ENCODE data around the gene ATP6V1D. TPM values are rescaled to one million over a fixed set of nuclear protein-coding genes. Genes with fewer than 3 reads are reported as not detected.
"Not testable (repeated sequence)": the region's sequence is repeated elsewhere in the genome, so short reads cannot be mapped to it uniquely, and the experiment has no call there.

ATP6V1D gene
- total RNA-seq (ENCODE audit: insufficient read depth, low replicate concordance): 94.9 TPM

DNA sequence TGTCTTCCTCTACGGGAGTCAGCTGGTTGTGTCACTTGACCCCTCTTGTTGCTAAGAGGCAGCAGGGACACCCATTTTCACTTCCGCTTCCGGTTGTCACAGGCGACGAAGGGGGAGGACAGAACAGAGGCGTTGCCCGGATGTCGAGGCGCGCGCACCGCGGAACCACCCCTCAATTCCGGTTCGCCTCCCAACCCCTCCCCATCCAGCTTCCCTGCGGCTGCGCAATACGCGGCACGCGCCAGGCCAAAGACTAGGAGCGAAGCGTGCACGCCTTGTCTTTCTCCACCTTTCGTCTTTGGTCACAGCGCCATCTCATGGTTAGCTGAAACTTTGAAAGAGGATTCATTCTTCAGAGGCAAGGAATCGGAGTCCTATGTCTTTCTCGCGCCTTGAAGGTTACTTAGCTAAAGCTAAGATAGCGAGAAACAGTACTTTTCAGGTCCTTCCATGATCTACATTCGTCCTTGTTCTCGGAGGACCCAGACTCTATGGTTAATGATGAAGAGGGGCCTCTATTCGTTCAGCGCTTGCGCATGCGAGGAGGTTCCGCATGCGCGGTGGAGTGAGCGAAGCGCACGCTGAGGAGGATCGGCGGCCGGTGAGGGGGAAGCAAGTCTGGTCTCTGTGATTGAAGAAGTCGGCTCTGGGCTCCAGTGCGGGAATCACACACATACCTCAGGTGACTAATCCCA, at the start of gene ATP6V1D, which contains the start of gene EIF2S1:
Gene ATP6V1D (minus strand): TSS at position 30 of the 695 bp plus-strand sequence. CDS start 106 bp downstream, outside the sequence.
Gene EIF2S1 (plus strand): TSS at position 554 of the 695 bp plus-strand sequence. CDS start 4,440 bp downstream, outside the sequence.
- peak; percentile 100 for DNase-seq (ENCODE audit: low spot score)

- not testable (repeated sequence) for DNase-seq (ENCODE audit: low spot score)
Observed at GRCh38 chr14:67408122-67408801, 48.7 kb upstream of the ATP6V1D start.

DNA sequence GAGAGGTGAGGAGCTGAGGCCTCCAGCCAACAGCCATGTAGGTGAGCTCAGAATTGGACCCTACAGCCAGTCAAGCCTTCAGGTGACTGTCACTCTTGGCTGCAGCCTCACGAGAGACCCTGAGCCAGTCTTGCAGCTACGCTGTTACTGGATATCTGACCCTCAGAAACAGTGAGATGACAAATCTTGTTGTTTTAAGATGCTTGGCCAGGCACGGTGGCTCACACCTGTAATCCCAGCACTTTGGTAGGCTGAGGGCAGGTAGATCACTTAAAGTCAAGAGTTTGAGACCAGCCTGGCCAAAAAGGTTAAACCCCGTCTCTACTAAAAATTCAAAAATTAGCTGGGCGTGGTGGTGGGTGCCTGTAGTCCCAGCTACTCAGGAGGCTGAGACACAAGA, 46.2 kb upstream of the ATP6V1D start:
- no peak for DNase-seq (ENCODE audit: low spot score)

- DNase-seq (ENCODE audit: low spot score): no peak
Observed at GRCh38 chr14:67400434-67400833, 40.8 kb upstream of the ATP6V1D start.

GRCh38 chr14:67397536-67397935, 37.9 kb upstream of the ATP6V1D start:
- no peak for DNase-seq (ENCODE audit: low spot score)

GRCh38 chr14:67396381-67396970, 36.9 kb upstream of the ATP6V1D start:
- no peak for DNase-seq (ENCODE audit: low spot score)

DNA sequence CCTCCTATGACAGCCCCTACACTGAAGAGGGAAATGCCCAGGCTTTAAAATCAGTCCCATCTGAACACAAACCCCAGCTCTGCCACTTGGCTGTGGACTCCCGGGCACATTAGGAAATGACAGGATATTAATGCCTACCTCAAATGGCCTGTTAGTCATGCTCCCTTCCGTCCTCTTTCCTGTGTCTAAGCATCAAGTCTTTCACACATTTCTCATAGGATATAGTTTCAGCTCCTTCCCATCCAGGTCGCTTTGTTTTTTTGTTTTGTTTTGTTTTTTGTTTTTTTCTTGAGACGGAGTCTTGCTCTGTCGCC, 36.2 kb upstream of the ATP6V1D start:
- DNase-seq (ENCODE audit: low spot score): no peak

DNA sequence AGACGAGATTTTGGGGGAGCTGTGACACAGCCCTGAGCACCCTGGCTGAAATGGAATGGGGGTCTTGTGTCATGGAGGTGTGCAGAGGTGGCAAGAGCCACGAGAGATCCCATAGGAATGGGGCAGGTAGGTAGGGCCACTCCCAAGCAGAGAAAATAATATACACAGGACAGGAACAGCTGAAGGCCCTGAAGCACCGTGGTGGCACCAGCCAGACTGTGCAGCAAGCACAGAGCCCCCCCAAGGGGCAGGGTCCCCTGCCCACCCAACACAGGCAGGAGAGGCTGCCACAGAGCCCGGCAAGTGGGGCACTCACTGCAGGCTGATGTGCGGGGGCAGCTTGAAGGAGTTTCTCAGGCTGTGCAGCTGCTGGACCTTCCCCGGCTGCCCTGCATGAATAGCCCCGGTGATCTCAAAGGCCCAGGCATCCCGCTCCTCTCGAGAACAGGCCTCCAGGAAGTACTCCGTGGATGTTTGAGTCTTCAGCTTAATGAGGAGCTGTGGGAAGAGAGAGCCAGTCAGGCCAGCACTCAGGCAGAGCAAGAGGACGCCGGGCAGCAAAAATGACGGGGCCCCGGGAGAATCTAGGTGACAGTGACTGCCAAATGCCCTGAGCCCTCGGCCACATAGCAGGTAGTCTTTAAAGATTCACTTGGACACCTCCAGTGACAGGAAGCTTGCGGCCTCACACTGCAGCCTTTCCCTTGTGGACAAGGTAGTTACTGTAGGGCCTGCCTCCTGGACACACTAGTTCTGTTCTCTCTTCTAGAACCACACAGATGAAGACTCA, 35.7 kb upstream of the ATP6V1D start:
- DNase-seq (ENCODE audit: low spot score): no peak

GRCh38 chr14:67393689-67394088, 34.1 kb upstream of the ATP6V1D start:
- no peak for DNase-seq (ENCODE audit: low spot score)

DNA sequence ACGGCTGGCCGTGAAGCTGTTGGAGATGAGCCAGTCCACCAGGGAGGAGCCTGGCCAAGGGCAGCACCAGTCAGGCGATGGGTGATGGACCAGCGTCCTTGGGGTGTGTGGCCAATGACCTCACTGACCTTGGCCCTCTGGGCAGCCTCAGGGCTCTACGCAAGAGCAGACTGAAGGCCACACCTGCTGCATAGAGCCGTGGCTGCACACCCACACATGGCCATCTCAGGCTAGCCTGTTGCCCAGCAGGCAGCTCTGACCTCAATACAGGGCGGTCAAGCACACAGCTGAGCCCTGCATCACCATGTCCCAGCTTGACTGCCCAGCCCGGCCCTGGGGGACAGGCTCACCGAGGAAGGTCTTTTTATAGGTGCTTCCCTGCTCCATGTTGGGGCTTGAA, 33.2 kb upstream of the ATP6V1D start:
- no peak for DNase-seq (ENCODE audit: low spot score)

DNA sequence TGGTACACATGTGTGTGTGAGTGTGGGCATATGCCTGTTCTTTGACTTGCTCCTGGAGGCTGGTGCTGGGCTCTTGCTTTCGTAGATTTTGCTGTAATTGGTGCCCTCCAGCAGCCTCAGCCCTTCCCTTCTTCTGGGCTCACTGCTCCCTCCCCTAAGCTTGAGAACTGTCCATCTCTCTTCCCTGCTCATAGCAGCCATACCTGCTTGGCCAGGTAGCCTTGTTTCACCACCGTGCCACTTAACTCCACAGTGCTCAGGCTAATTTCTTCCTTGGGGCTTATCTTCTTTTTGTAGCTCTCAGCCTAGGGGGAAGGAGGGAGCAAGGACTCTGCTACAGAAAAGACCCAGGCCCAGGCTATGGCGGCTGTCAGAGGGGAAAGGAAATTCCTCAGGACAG, 32.5 kb upstream of the ATP6V1D start:
- no peak for DNase-seq (ENCODE audit: low spot score)

DNA sequence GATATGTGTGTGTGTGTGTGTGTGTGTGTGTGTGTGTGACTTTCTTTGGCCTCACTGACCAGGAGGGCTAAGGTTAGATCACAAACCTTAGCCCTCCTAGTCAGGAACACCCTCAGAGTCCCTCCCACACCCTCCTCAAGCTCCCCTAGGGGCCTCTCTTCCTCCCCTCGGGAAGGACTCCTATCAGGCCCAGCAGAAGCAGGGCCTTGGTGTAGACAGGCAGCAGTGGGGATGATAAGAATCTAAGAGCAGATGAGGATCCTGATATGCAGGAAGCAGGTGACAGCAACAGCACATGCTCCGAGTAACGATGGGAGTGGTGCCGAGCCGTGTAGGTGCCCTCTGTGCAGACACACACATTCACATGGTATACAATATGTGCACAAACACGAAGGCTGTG, 31.7 kb upstream of the ATP6V1D start:
- no peak for DNase-seq (ENCODE audit: low spot score)

- no peak for DNase-seq (ENCODE audit: low spot score)
Observed at GRCh38 chr14:67389811-67390534, 30.4 kb upstream of the ATP6V1D start.

- DNase-seq (ENCODE audit: low spot score): no peak
Observed at GRCh38 chr14:67389275-67389674, 29.7 kb upstream of the ATP6V1D start.

DNA sequence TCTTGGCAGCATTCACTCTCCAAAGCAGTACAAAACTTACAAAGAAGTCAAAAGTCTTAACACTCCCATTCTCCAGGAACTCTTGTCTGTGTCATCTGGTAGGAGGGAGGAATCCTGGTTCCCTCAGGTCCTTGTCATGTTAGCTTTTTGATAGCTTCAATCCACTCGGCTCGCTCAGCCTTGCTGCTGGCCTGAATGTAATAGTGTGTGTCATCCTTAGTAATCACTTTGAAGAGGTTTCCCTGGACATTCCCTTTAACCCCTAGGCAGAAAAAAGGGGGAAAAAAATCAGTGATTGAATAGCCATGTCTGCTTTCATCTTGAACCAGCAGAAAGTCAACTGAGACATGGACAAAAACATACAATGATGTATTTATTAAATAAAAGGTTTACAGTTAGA, 27.6 kb upstream of the ATP6V1D start:
- DNase-seq (ENCODE audit: low spot score): no peak

- DNase-seq (ENCODE audit: low spot score): no peak
Observed at GRCh38 chr14:67385618-67386017, 26.0 kb upstream of the ATP6V1D start.

- DNase-seq (ENCODE audit: low spot score): no peak
Observed at GRCh38 chr14:67385120-67385519, 25.5 kb upstream of the ATP6V1D start.

- no peak for DNase-seq (ENCODE audit: low spot score)
Observed at GRCh38 chr14:67377916-67378315, 18.3 kb upstream of the ATP6V1D start.

DNA sequence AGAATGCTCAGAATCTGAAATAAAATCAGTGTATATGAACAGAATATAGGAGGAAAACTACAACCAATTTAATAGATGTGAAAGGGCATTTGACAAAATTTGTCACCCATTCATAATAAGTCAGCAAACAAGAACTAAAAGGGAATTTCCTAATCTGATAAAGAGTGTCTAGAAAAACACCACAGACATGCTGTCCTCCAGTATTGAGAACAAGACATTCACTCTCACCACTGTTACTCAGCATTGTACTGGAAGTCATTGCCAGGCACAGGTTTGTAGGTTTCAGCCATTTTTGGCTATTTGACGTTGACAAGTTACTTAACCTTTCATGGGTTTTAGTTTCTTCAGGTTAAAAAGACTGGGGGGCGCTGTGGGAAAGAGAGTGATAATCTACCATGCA, 13.7 kb upstream of the ATP6V1D start:
- no peak for DNase-seq (ENCODE audit: low spot score)

DNA sequence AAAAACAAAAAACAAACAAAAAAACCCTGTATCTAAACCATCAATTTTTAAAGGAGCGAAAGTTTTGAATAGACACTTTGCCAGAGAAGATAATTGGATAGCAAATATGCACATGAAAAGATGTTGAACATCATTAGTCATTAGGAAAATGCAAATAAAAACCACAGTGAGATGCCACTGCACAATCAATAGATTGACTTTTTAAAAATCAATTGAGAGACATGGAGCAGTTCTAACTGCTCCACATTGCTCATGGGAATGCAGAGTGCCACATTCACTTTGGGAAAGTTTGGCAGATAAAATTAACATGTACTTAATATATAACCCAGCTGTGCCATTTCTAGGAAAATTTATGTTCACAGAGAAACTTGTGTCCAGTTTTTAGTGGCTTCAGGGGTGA, 13.2 kb upstream of the ATP6V1D start:
- no peak for DNase-seq (ENCODE audit: low spot score)

Measured in umbilical cord (tissue), 2 donors.